HFF-Myc (cell line): ENCODE data around the gene MKS1.

ENCODE experiments used
- DNase-seq: peaks from one replicate; pipeline ENCODE4 v3.0.0-alpha.2; 2011; ENCODE audit warnings: low read depth; ENCODE audit errors: extremely low read depth
- H3K4me3 ChIP-seq: replicated peaks from 2 replicates; pipeline ENCODE4 v1.5.1; 2011; ENCODE audit warnings: low read depth, mild to moderate bottlenecking, control low read depth, low read length
- TF ChIP-seq, protein P1 (sequence below): IDR thresholded peaks from 2 replicates; pipeline ENCODE4 v1.5.1; 2012; ENCODE audit warnings: mild to moderate bottlenecking, low read depth, low read length, control low read depth; ENCODE audit errors: missing control alignments

Gene MKS1

DNA sequence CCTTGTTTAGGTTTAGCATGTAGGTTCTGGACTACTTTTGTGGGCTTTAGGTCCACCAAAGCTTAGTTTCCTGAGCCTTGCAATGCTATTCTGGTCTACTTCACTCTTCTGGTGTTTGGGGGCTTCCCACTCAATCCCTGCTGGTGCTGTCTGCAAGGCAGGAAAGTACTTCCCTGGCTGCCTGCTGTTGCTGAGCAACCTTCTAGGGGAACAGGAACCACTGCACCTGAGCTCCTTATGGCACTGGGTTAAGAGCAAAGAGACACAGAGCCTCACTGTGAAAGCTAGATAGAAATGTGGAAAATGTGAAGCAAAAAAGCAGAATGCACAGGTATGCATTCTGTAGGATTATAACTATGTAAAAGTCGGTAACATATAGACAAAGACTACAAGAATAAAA lies 44.7 kb upstream of the MKS1 start:
- DNase-seq, result no peak
- TF ChIP-seq, protein P1, sequence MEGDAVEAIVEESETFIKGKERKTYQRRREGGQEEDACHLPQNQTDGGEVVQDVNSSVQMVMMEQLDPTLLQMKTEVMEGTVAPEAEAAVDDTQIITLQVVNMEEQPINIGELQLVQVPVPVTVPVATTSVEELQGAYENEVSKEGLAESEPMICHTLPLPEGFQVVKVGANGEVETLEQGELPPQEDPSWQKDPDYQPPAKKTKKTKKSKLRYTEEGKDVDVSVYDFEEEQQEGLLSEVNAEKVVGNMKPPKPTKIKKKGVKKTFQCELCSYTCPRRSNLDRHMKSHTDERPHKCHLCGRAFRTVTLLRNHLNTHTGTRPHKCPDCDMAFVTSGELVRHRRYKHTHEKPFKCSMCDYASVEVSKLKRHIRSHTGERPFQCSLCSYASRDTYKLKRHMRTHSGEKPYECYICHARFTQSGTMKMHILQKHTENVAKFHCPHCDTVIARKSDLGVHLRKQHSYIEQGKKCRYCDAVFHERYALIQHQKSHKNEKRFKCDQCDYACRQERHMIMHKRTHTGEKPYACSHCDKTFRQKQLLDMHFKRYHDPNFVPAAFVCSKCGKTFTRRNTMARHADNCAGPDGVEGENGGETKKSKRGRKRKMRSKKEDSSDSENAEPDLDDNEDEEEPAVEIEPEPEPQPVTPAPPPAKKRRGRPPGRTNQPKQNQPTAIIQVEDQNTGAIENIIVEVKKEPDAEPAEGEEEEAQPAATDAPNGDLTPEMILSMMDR, result no peak
- no peak overlapping the region for H3K4me3 ChIP-seq

DNA sequence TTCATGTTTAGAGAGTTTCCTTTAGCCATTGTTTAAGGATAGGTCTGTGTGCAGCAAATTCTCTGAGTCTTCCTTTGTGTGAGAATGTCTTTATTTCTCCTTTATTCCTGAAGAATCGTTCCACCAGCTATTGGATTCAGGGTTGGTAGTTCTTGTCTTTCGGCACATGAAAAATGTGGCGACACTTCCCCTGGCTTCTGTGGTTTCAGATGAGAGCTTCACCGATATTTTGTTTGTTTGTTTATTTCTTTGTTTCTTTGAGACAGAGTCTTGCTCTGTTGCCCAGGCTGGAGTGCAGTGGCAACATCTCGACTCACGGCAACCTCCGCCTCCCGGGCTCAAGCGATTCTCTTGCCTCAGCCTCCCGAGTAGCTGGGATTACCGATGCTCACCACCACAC lies 43.1 kb upstream of the MKS1 start:
- TF ChIP-seq, protein P1, result no peak
- no peak for DNase-seq
- H3K4me3 ChIP-seq, result no peak overlapping the region

DNA sequence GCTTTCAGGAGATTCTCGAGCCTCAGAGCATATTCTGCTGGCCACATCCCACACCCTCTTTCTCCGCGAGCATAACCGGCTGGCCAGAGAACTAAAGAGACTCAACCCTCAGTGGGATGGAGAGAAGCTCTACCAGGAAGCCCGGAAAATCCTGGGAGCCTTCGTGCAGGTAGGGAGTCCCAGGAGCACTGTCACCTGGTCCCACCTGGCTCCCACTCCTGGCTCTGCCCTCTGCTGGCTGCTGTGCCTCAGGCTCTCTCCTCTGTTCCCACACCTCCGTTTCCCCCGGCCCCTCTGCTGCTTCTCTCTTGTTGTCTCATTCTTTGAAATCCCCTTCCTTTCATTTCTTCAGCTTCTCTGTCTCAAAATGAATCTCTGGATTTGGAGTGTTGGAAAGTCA lies 35.7 kb upstream of the MKS1 start:
- no peak for DNase-seq
- H3K4me3 ChIP-seq, result no peak overlapping the region

DNA sequence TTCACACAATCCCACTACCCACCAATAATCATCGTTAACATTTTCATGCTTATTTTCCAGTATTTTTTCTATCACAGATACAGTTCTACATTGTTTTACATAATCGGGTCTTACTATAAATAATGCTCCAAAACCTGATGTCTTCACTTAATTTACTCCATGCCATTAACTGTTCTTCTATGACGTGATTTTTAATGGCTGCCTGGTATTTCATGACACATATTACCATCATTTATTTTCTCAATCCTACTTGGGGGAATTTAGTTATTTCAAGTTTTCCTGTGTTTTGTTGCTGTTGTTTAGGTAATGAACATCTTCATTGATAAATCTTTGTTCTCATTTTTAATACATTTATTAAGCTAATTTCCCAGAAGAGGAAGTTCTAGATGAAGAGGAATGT lies 34.0 kb upstream of the MKS1 start:
- TF ChIP-seq, protein P1, result no peak
- DNase-seq, result no peak
- H3K4me3 ChIP-seq, result no peak overlapping the region

More for the DNA sequence above, 35.7 kb upstream of the MKS1 start:
- TF ChIP-seq, protein P1, result no peak

DNA sequence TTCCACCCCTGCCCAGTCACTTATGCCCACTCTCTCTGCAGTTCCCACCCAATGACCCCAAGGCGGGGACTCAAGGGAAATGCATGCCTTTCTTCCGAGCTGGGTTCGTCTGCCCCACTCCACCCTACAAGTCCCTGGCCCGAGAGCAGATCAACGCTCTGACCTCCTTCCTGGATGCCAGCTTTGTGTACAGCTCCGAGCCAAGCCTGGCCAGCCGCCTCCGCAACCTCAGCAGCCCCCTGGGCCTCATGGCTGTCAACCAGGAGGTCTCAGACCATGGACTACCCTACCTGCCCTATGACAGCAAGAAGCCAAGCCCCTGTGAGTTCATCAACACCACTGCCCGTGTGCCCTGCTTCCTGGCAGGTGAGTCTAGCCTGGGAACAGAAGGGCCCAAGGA lies 33.1 kb upstream of the MKS1 start:
- TF ChIP-seq, protein P1, result no peak
- no peak for DNase-seq
- no peak overlapping the region for H3K4me3 ChIP-seq

DNA sequence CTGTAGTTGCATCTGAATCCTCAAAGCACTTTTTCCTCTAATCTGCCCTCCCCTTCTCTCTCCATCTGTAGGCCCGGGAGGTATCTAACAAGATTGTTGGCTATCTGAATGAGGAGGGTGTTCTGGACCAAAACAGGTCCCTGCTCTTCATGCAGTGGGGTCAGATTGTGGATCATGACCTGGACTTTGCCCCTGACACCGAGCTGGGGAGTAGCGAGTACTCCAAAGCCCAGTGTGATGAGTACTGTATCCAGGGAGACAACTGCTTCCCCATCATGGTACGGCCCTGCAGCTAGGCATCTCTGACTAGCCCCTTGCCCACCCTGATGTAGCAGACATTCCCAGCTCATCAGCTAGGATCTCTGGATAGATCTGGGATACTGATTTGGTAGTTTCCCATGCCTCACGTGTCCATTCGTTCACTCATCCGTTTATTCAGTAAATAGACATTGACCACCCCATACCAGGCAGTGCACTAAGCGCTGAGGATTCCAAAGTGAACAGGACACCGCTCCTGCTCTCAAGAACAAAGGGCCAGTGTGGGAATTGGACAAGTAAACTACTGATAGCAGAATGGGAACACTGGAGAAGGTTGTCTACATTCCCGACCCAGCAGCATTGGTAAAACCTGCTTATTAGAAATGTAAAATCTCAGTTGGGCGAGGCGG lies 31.4 kb upstream of the MKS1 start:
- DNase-seq, result no peak
- no peak overlapping the region for H3K4me3 ChIP-seq
- TF ChIP-seq, protein P1, result no peak
